ENCODE measurements around the gene NTF3. TPM values are rescaled to one million over a fixed set of nuclear protein-coding genes. Genes with fewer than 3 reads are reported as not detected.

The NTF3 gene
- total and polyA plus RNA-seq, 9 of the 15 experiments (the other 6 are each of a cell fraction or from before 2014, with no cell fraction given): not detected

DNA sequence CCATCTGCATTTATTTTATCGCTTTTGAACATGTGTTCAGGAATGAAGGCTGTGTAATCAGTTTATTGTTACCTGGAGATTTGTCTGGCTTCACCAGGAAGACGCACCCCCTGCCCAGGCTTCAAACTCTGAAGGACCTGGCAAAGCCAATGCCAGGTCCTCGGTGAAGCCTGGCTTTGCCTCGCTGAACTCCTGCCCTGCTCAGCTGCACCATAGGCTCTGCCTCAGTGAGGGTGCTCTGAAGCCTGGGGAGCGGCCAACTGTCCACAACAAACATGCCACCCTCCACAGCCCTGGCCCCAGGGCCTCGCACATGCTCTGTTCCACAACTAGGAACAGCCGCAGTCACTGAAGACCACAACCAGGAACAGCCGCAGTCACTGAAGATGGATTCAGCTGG is 66.9 kb downstream of the NTF3 start (continued):
- TF ChIP-seq RAD51 (IDR thresholded peaks at IDR 0.05; ENCODE audit: borderline replicate concordance, low read depth) (no peak), PCBP1 (IDR thresholded peaks at IDR 0.05; ENCODE audit: low read depth, low read length, poor library complexity, severe bottlenecking) (no peak), SAP30 (IDR thresholded peaks at IDR 0.05; ENCODE audit: borderline replicate concordance, insufficient read depth, low read depth, low read length, poor library complexity, severe bottlenecking) (no peak), IFI16 (CRISPR knock-in tag; IDR thresholded peaks at IDR 0.05) (no peak)

GRCh38 chr12:5499566-5500330 is 67.8 kb downstream of the NTF3 start:
- H3K27ac ChIP-seq (ENCODE audit: extremely low read depth, low read depth, low read length): no peak overlapping the region
- no peak for ATAC-seq
- BruUV-seq (replicated peaks): no TSS peak

More at GRCh38 chr12:5499566-5500330, 67.8 kb downstream of the NTF3 start:
- DNase-seq (ENCODE audit: extremely low read depth in 1 of 4, low spot score in 3 of 4) (no peak), FAIRE-seq (no peak)
- Histone ChIP-seq H3K4me1 (replicated peaks in 1 of 2; ENCODE audit: control insufficient read depth in 2 of 2, insufficient read depth in 2 of 2, low read length in 2 of 2) (no peaks in the 10 kb centered on the region), H3K9ac (ENCODE audit: insufficient read depth in 1 of 2, low read depth in 2 of 2, low read length in 2 of 2) (no peak overlapping the region), H3K9me3 (replicated peaks; ENCODE audit: control insufficient read depth, insufficient read depth, low read depth, low read length) (no peaks in the 10 kb centered on the region), H3K4me2 (ENCODE audit: insufficient read depth, low read length) (no peak overlapping the region), H4K20me1 (replicated peaks; ENCODE audit: control insufficient read depth, insufficient read depth, low read length) (no peaks in the 10 kb centered on the region), H2AFZ (ENCODE audit: low read depth, low read length) (no peak overlapping the region), H3K4me3 (no peak overlapping the region), H3K9me1 (ENCODE audit: control insufficient read depth, insufficient read depth, low read length) (no peaks in the 10 kb centered on the region), H3K79me2 (ENCODE audit: control insufficient read depth, insufficient read depth, low read length) (no peaks in the 10 kb centered on the region), H3K36me3 (ENCODE audit: control insufficient read depth, insufficient read depth, low read length) (no peaks in the 10 kb centered on the region), H3K27me3 (ENCODE audit: control insufficient read depth in 2 of 2, insufficient read depth in 2 of 2, low read length in 2 of 2) (peaks cover 0 to 17% of the 10 kb centered on the region in 2 experiments; a peak in 3 of 5 replicates)
- in situ Hi-C loops (cut with MboI): no loop called here
- no peak for TF ChIP-seq ZNF77 (CRISPR knock-in tag; IDR thresholded peaks at IDR 0.05)
- no peak for TF ChIP-seq POLR3A (IDR thresholded peaks at IDR 0.05; ENCODE audit: borderline replicate concordance, extremely low read depth, insufficient read depth, insufficient read length)
- TF ChIP-seq CEBPZ (IDR thresholded peaks at IDR 0.05; ENCODE audit: borderline replicate concordance, low read depth, low read length): no peak
- no peak for TF ChIP-seq YY1 (IDR thresholded peaks at IDR 0.05; ENCODE audit: borderline replicate concordance in 1 of 3, control insufficient read depth in 1 of 3, extremely low read depth in 1 of 3, insufficient read depth in 3 of 3, insufficient read length in 1 of 3, insufficient replicate concordance in 2 of 3, low read depth in 1 of 3, low read length in 2 of 3)
- no peak for TF ChIP-seq ZKSCAN3 (CRISPR knock-in tag; IDR thresholded peaks at IDR 0.05)
- no peak for TF ChIP-seq RBM34 (IDR thresholded peaks at IDR 0.05; ENCODE audit: borderline replicate concordance, insufficient read depth, low read length)
- no peak for TF ChIP-seq KDM1A (IDR thresholded peaks at IDR 0.05)
- no peak for TF ChIP-seq FOXM1 (IDR thresholded peaks at IDR 0.05; ENCODE audit: low read depth)
- TF ChIP-seq FOXM1 (CRISPR knock-in tag; IDR thresholded peaks at IDR 0.05; ENCODE audit: low read depth): no peak
- ChIA-PET CTCF (ENCODE audit: low intra/inter-chr PET ratio) (no interaction called here), POLR2A (no interaction called here)
- intact Hi-C loops (cut with micrococcal nuclease): no loop called here
- WGBS (ENCODE audit: insufficient coverage, low coverage, missing lambda C conversion rate): 0% methylated on average over 9 of the region's 9 CpGs

Measured in K562 (cell line).